Activated effector memory CD4-positive, alpha-beta T cell treated with Interleukin-2 at 50 U/mL for 16 hours (primary cell): ENCODE results near the gene ZRANB2.
A peak's percentile ranks its signal among the peaks of the same experiment; 100 is the strongest.

ENCODE experiments used
- DNase-seq: peaks from one replicate; pipeline ENCODE4 v3.0.0-alpha.2; 2020

The ZRANB2 gene

GRCh38 chr1:71068325-71069240 is 12.3 kb downstream of the ZRANB2 start:
- no peak for DNase-seq

GRCh38 chr1:71054791-71055190 is 26.0 kb downstream of the ZRANB2 start:
- no peak for DNase-seq

- DNase-seq = no peak
Observed at GRCh38 chr1:71054281-71054731, 26.5 kb downstream of the ZRANB2 start.

- no peak for DNase-seq
Observed at GRCh38 chr1:71053758-71054157, 27.1 kb downstream of the ZRANB2 start.

- no peak for DNase-seq
Observed at GRCh38 chr1:71053146-71053545, 27.7 kb downstream of the ZRANB2 start.

GRCh38 chr1:71049951-71050598 is 30.8 kb downstream of the ZRANB2 start:
- DNase-seq = no peak

GRCh38 chr1:71047635-71048607 is 32.9 kb downstream of the ZRANB2 start, which contains the start of gene PTGER3:
PTGER3 (minus strand) TSS chr1:71047816; CDS start chr1:71047577, 239 bp downstream.
- peak; percentile 24 for DNase-seq

- DNase-seq = no peak
Observed at GRCh38 chr1:71046891-71047634, 33.8 kb downstream of the ZRANB2 start.

GRCh38 chr1:71045463-71046028 is 35.3 kb downstream of the ZRANB2 start:
- no peak for DNase-seq

- no peak for DNase-seq
Observed at GRCh38 chr1:71044833-71045232, 36.0 kb downstream of the ZRANB2 start.

GRCh38 chr1:71043065-71043464 is 37.8 kb downstream of the ZRANB2 start:
- DNase-seq = no peak

- no peak for DNase-seq
Observed at GRCh38 chr1:71041806-71042205, 39.0 kb downstream of the ZRANB2 start.

GRCh38 chr1:71039661-71040262 is 41.1 kb downstream of the ZRANB2 start:
- no peak for DNase-seq

GRCh38 chr1:71038942-71039341 is 41.9 kb downstream of the ZRANB2 start:
- DNase-seq = no peak

- no peak for DNase-seq
Observed at GRCh38 chr1:71037829-71038620, 42.8 kb downstream of the ZRANB2 start.

GRCh38 chr1:71037066-71037465 is 43.8 kb downstream of the ZRANB2 start:
- DNase-seq = no peak

GRCh38 chr1:71033136-71033535 is 47.7 kb downstream of the ZRANB2 start:
- DNase-seq = no peak

- DNase-seq = no peak
Observed at GRCh38 chr1:71031426-71031825, 49.4 kb downstream of the ZRANB2 start.

- DNase-seq = no peak
Observed at GRCh38 chr1:71030026-71030425, 50.8 kb downstream of the ZRANB2 start.

GRCh38 chr1:71028981-71029380 is 51.9 kb downstream of the ZRANB2 start:
- no peak for DNase-seq
